Measurements from ENCODE around the gene FARS2.

FARS2 gene

DNA sequence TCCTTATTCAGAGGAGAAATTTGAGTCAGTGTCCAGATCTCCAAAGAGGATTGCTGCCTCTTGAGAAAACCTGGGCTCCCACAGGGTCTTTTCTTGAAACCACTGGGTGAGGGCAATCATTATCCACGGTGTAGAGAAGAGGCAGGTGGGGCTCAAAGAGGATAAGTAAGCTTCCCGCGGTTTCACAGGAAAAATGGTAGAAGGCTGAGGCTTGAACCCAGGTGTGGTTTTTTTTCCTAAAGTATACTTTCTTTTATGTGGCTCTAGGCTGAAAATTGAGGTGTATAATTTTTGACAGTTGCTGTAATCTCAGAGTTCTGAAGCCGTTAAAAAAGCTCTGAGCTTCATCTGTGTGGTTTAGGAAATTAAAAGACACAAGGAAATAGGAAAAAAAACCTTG is 164.5 kb downstream of the FARS2 start:
- no peak for DNase-seq (ENCODE audit: low spot score)

GRCh38 chr6:5427586-5427985 is 166.3 kb downstream of the FARS2 start:
- DNase-seq (ENCODE audit: low spot score), result no peak

DNA sequence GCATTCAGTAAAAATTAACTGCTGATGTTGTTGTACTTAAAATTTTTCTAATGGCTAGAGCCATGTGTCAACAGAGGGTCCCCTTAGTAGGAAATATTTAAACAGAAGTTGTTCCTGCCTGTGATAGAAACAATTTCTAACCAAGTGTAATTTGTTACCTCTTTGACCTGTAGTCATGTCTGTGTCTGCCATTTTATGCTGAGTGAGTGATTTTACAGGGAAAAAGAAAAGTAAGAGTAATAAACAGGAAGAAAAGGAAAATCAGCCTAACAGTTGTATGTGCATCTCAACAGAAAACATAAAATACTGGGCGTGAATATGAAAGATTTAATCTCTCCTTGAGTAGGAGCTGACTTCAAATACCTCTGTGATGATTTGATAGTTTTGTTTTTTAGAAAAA is 172.0 kb downstream of the FARS2 start:
- no peak for DNase-seq (ENCODE audit: low spot score)

DNA sequence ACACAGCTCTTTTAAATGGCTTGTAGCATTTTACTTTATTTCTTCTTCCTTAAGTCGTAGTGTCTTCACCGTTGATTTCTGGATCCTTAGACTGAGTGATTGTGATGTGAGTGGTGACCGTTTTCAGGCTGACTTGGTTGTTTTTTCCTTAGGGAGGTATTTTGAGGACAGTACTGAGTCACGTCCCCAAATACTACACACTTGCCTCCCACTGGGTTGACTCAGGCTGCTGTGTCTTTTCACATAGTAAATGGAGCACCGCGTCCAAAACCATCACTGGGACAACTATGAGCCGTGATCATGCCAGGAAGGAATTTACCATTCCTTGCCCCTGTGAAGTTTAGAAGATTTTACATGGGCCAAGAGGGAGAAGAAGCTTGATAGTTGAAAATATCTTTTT is 174.1 kb downstream of the FARS2 start:
- no peak for DNase-seq (ENCODE audit: low spot score)

GRCh38 chr6:5438922-5439584 is 177.7 kb downstream of the FARS2 start:
- no peak for DNase-seq (ENCODE audit: low spot score)

- no peak for DNase-seq (ENCODE audit: low spot score)
These were observed 178.4 kb downstream of the FARS2 start for GRCh38 chr6:5439749-5440148.

GRCh38 chr6:5442319-5442718 is 181.0 kb downstream of the FARS2 start:
- no peak for DNase-seq (ENCODE audit: low spot score)

DNA sequence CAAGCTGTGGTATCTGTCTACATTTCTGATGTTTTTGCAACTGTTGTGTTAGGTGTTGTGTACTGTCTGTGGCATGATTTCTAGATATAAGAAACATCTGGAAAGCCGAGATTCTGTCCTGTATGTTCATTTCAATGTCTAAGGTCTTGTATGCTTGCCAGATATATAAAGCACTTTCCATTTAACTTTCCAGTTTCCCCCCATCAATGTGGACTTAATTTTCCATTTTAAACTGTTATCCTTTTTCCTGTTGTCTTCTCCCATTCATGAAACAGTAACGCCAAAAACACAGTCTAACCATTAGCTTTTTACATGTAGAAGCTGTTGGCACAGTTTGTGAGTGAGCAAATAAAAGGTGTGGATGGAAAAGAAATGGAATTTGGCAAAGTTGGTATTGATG is 181.6 kb downstream of the FARS2 start:
- no peak for DNase-seq (ENCODE audit: low spot score)

GRCh38 chr6:5443491-5443890 is 182.2 kb downstream of the FARS2 start:
- no peak for DNase-seq (ENCODE audit: low spot score)

GRCh38 chr6:5446362-5447075 is 185.2 kb downstream of the FARS2 start:
- DNase-seq (ENCODE audit: low spot score), result no peak

DNA sequence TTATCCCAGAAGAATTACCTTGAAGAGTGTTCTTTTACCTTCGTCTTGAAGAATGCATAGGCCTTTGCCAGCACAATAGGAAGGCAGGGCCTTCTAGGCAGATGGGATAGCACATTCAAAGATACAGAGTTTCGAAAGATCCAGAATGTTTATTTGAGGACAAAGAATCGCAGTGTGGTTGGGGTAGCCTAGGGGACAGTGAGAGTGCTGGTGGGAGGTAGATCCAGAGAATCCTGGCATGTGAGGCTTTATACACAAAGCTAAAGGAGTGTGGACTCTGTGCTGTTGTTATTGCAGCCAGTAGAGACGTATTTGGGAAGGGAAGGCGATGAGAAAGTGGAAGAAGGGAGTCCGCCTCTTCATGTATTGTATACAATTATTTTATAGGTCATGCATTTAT is 186.6 kb downstream of the FARS2 start:
- no peak for DNase-seq (ENCODE audit: low spot score)

DNA sequence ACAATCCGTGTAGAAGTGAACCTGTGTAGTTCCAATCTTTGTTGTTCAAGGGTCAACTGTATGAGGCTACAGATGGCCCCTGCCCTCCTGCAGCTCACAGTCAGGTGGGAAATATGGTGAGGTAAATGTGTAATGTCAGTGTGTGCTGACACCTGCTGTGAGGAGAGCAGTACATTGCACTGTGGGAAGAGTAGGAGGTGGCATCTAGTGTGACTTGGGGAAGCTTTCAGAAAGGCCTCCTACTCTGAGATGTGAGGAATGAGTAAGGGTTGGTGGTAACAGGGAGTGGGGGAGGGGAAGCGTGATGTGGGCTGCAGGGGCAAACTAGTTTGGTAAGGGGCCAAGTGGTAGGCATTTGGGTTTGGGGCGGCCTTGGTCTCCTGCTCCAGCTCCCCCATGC is 188.8 kb downstream of the FARS2 start:
- DNase-seq (ENCODE audit: low spot score), result no peak

- no peak for DNase-seq (ENCODE audit: low spot score)
These were observed 192.2 kb downstream of the FARS2 start for GRCh38 chr6:5453546-5453945.

DNA sequence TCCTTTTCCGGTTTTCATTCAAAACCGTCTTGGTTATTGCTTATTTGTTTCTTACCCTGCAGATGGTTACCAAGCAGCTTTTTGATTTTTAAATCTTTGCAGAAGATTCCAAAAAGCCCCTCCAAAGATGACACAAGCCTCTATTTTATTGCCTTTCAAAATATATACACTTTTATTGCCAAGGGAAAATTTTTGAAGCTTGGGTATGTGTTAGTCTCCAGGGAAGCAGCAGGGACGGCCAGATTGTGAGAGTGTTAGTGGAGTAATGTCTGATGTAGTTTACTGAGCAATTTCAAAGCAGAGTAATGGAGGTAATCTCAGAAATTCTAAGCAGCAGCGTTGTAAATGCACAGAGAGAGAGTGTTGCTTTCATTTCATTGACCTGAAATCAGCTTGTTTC is 193.8 kb downstream of the FARS2 start:
- no peak for DNase-seq (ENCODE audit: low spot score)

GRCh38 chr6:5457041-5457440 is 195.7 kb downstream of the FARS2 start:
- DNase-seq (ENCODE audit: low spot score), result no peak

- no peak for DNase-seq (ENCODE audit: low spot score)
These were observed 196.8 kb downstream of the FARS2 start for GRCh38 chr6:5457983-5458683.

GRCh38 chr6:5459346-5459745 is 198.0 kb downstream of the FARS2 start:
- no peak for DNase-seq (ENCODE audit: low spot score)

DNA sequence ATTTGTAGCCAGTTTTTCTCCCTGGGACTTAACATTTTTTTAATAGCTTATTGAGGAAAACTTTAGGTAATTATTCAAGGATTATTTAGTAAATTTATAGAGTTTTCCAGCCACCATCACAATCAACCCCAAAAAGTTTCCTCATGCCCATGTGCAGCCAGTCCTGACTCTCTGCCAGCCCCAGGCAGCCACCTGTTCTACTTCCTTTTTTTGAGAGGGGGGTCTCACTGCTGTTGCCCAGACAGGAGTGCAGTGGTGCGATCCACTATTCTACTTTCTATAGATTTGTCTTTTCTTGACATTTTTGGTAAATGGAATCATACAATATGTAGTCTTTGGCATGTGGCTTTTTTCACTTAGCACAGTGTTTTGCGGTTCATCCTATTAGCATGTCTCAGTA is 200.1 kb downstream of the FARS2 start:
- DNase-seq (ENCODE audit: low spot score), result no peak

GRCh38 chr6:5462856-5463255 is 201.5 kb downstream of the FARS2 start:
- DNase-seq (ENCODE audit: low spot score), result no peak

GRCh38 chr6:5463690-5464089 is 202.4 kb downstream of the FARS2 start:
- no peak for DNase-seq (ENCODE audit: low spot score)

DNA sequence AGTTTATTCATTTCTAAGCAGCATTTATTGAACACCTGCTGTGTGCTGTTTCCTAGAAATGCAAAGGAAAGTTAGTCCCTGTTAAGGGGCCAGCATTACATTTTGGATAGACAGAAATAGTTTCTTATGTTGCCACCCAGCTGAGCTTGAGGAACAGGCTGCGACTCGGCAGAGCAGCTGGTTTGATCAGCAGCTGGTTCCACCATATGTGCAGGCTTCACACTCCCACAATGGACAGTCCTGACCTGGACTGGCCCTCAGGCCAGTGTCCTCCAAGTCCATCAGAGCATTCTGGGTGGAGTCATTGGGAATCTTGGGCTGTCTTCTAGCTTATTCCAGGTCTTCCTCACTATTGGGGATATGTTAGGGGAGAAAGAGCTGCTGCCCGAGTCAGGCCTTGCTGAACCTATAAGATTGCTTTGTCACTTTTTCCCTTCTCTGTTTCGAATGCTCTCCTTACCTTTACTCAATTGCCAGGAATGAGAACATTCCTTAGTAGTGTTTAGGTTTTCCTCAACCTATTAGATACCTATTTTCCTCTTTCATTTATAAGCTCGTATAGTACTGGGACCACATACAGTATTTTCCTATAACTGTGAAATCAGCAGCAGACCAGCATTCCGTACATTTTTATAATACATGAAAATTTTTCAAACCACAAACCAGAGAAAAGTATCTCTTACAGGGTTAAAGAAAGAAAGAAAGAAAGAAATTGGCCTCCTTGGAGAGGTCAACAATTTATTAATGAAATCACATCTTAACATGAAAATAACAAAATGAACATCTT is 203.0 kb downstream of the FARS2 start:
- no peak for DNase-seq (ENCODE audit: low spot score)

DNA sequence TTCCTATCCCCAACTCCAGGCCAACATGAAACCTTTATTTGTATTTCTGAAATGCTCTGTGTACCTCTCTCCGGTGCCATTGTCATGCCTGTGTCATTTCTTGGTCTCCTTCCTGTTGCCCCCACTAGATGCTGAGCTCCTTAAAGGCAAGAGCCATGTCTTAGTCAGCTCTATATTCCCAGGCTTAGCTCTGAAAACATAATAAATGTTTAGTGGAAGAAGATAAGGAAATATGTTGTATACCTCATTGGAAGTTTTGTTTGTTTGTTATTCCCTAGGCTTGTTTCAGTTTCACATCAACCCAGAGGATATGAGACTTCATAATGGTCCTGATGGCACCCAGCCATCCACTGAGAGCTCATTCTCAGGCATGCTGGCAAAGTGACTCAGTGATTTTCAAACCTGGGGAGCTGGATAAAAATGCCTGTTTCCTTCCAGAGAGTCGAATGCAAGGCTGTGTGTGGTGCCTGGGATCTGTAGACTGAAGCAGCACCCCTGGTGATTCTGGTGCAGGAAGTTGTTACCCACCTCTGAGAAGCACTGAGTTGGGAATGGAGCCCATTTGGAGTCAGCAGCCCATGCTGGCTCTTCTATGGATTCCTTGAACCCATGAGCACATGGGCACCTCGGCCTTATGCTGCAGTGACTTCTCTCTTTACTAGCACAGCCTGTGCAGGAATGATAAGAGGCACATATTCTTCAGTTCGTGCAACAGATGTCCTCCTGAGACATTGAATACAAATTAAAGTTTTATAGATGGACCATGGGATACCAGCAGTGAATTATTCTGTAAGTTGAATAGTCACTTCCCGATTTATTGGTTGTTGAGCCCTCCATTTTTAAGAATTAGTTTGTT is 205.2 kb downstream of the FARS2 start:
- DNase-seq (ENCODE audit: low spot score), result no peak
